K562 (cell line): Measurements from ENCODE around the gene NCOA1. TPM values are rescaled to one million over a fixed set of nuclear protein-coding genes. Genes with fewer than 3 reads are reported as not detected.

ENCODE experiments used
- ATAC-seq: fragments of 200-7000 bp; cut with Tn5 transposase; 3 replicates; pipeline ENCODE4 v1.9.1; 2020; ENCODE audit warnings: moderate library complexity
- BruUV-seq: library from RNA; stranded (reverse); fragments of 400-500 nt; replicated peaks from 2 replicates; lab custom pipeline; 2021; lab: Mats Ljungman, UMichigan
- CTCF ChIA-PET: fragments of 300-600 bp; formaldehyde crosslinking; extraction: SDS; loops from one replicate; lab custom pipeline; 2021; ENCODE audit warnings: low intra/inter-chr PET ratio; lab: Yijun Ruan, JAX
- POLR2A ChIA-PET: fragments of 300-600, 350-650 bp; sonication (Branson Sonifier 250); formaldehyde crosslinking; extraction: SDS; loops from one replicate; lab custom pipeline; 2021; ENCODE audit warnings: antibody characterized with exemption, inconsistent platforms; lab: Yijun Ruan, JAX
- DNase-seq, 4 experiments: peaks; one replicate each; pipeline versions ENCODE4 v3.0.0 to v3.0.0-alpha.2; 2011 to 2018; ENCODE audit warnings: low spot score in 3 of 4, mixed read lengths in 3 of 4; ENCODE audit errors: extremely low read depth in 1 of 4
- FAIRE-seq: peaks from 2 replicates; lab custom pipeline; 2011; peaks lifted over from hg19 to GRCh38; lab: Jason Lieb, UNC
- H2AFZ ChIP-seq: 2 replicates; pipeline ENCODE4 v1.6.0; 2011; ENCODE audit warnings: low read depth, low read length, control low read depth, inconsistent platforms
- H3K27ac ChIP-seq: fragments of 200-600 bp; 3 replicates; pipeline ENCODE4 v1.8.0; 2011; ENCODE audit warnings: low read depth, mild to moderate bottlenecking, control low read depth, inconsistent platforms, low read length, moderate library complexity, mixed read lengths; ENCODE audit errors: extremely low read depth
- H3K27me3 ChIP-seq, 2 experiments: fragments of 300-600 bp in 1 of 2; 2 replicates in 1 of 2; 3 replicates in 1 of 2; pipeline versions ENCODE4 v1.6.0 to v1.8.0; 2011; ENCODE audit warnings: inconsistent platforms in 2 of 2, low read length in 2 of 2, mild to moderate bottlenecking in 1 of 2, mixed read lengths in 1 of 2, moderate library complexity in 1 of 2; ENCODE audit not compliant: control insufficient read depth in 2 of 2, insufficient read depth in 2 of 2
- H3K36me3 ChIP-seq: fragments of 300-600 bp; 3 replicates; pipeline ENCODE4 v1.8.0; 2011; ENCODE audit warnings: mild to moderate bottlenecking, low read length, inconsistent platforms; ENCODE audit not compliant: control insufficient read depth, insufficient read depth
- H3K4me1 ChIP-seq, 2 experiments: fragments of 200-600 bp in 1 of 2; replicated peaks in 1 of 2; 2 replicates in 1 of 2; 3 replicates in 1 of 2; pipeline versions ENCODE4 v1.5.1 to v1.8.0; 2011; ENCODE audit warnings: inconsistent platforms in 2 of 2, low read length in 2 of 2, mild to moderate bottlenecking in 1 of 2, mixed read lengths in 1 of 2, moderate library complexity in 1 of 2; ENCODE audit not compliant: control insufficient read depth in 2 of 2, insufficient read depth in 2 of 2
- H3K4me2 ChIP-seq: 2 replicates; pipeline ENCODE4 v1.6.1; 2011; ENCODE audit warnings: low read length, control low read depth, inconsistent platforms, mixed read lengths; ENCODE audit not compliant: insufficient read depth
- H3K4me3 ChIP-seq: fragments of 200-600 bp; sonication (generic), shearing (Covaris generic); 2 replicates; pipeline ENCODE4 v1.5.1; 2016; ENCODE audit warnings: control low read depth, inconsistent platforms
- H3K79me2 ChIP-seq: fragments of 200-600 bp; 3 replicates; pipeline ENCODE4 v1.8.0; 2011; ENCODE audit warnings: low read length, inconsistent platforms; ENCODE audit not compliant: control insufficient read depth, insufficient read depth
- H3K9ac ChIP-seq, 2 experiments: 2 replicates each; pipeline versions ENCODE4 v1.6.0 to v1.6.1; 2011; ENCODE audit warnings: low read depth in 2 of 2, low read length in 2 of 2, control low read depth in 1 of 2, inconsistent platforms in 1 of 2, mild to moderate bottlenecking in 1 of 2, mixed read lengths in 1 of 2; ENCODE audit not compliant: insufficient read depth in 1 of 2
- H3K9me1 ChIP-seq: one replicate; pipeline ENCODE4 v1.6.0; 2011; ENCODE audit warnings: inconsistent platforms, mild to moderate bottlenecking, low read length, moderate library complexity; ENCODE audit not compliant: control insufficient read depth, insufficient read depth
- H3K9me3 ChIP-seq: replicated peaks from 2 replicates; pipeline ENCODE4 v1.5.1; 2011; ENCODE audit warnings: low read depth, low read length, inconsistent platforms; ENCODE audit not compliant: control insufficient read depth, insufficient read depth
- H4K20me1 ChIP-seq: replicated peaks from 2 replicates; pipeline ENCODE4 v1.6.1; 2011; ENCODE audit warnings: low read length, inconsistent platforms, mixed read lengths; ENCODE audit not compliant: control insufficient read depth, insufficient read depth
- CLOCK ChIP-seq: fragments of 250-450 bp; sonication (Bioruptor Pico); IDR thresholded peaks from 2 replicates; pipeline ENCODE4 v1.4.0; 2020; ENCODE audit warnings: mild to moderate bottlenecking, moderate library complexity, borderline replicate concordance
- ESRRB ChIP-seq: fragments of 250-450 bp; sonication (Bioruptor Pico); IDR thresholded peaks from 2 replicates; pipeline ENCODE4 v1.5.0; 2020; ENCODE audit warnings: mild to moderate bottlenecking, moderate library complexity, borderline replicate concordance
- HNRNPLL ChIP-seq: fragments of 200-400 bp; formaldehyde crosslinking; IDR thresholded peaks from 2 replicates; pipeline ENCODE4 v1.6.1; 2017; ENCODE audit warnings: low read length, low read depth, mild to moderate bottlenecking; ENCODE audit not compliant: poor library complexity, severe bottlenecking
- JUN ChIP-seq, 2 experiments: sonication (generic) in 1 of 2; formaldehyde crosslinking in 1 of 2; IDR thresholded peaks; 2 replicates each; pipeline versions ENCODE4 v1.6.1 to v1.8.0; 2012 to 2022; ENCODE audit warnings: borderline replicate concordance in 2 of 2, mild to moderate bottlenecking in 2 of 2, improper control_type of control experiment in 1 of 2, low read depth in 1 of 2, low read length in 1 of 2, missing genetic modification reagents in 1 of 2
- RFX1 ChIP-seq: fragments of 450-650 bp; IDR thresholded peaks from 2 replicates; pipeline ENCODE4 v1.6.1; 2016; ENCODE audit warnings: mild to moderate bottlenecking, moderate library complexity
- SP2 ChIP-seq: IDR thresholded peaks from 2 replicates; pipeline ENCODE4 v1.6.1; 2011; ENCODE audit warnings: mild to moderate bottlenecking, low read depth, low read length, moderate library complexity; ENCODE audit not compliant: poor library complexity, severe bottlenecking; ENCODE audit errors: extremely low read depth
- TARDBP ChIP-seq: fragments of 450-650 bp; IDR thresholded peaks from 2 replicates; pipeline ENCODE4 v1.6.1; 2016
- YY1 ChIP-seq, 3 experiments: IDR thresholded peaks; 2 replicates each; pipeline ENCODE4 v1.6.1; 2011; ENCODE audit warnings: low read length in 2 of 3, mild to moderate bottlenecking in 2 of 3, moderate library complexity in 2 of 3, borderline replicate concordance in 1 of 3, control low read depth in 1 of 3, low read depth in 1 of 3; ENCODE audit not compliant: insufficient read depth in 3 of 3, insufficient replicate concordance in 2 of 3, control insufficient read depth in 1 of 3, insufficient read length in 1 of 3; ENCODE audit errors: extremely low read depth in 1 of 3
- ZNF143 ChIP-seq: sonication (generic); formaldehyde crosslinking; IDR thresholded peaks from 2 replicates; pipeline ENCODE4 v1.9.0; 2022; ENCODE audit warnings: mild to moderate bottlenecking, missing genetic modification reagents
- WGBS: fragments of 100-300 bp; shearing (Covaris generic); methylation state at CpG from one replicate; pipeline ENCODE4 v1.1.6; 2016; ENCODE audit warnings: low coverage, mixed read lengths; ENCODE audit not compliant: insufficient coverage; ENCODE audit errors: missing lambda C conversion rate; 5-methylcytosine and 5-hydroxymethylcytosine counted together
- in situ Hi-C: fragments of 300-500 bp; cut with MboI; formaldehyde crosslinking; loops from 4 replicates; pipeline ENCODE4 v1.15.0; 2018; ENCODE audit warnings: inconsistent platforms, mixed read lengths
- intact Hi-C: fragments of 100-400 bp; cut with micrococcal nuclease; formaldehyde crosslinking; loops from 2 replicates; pipeline ENCODE4 v1.14.2; 2022
- polyA plus RNA-seq, 8 experiments: library from polyadenylated mRNA; depleted of rRNA in 4 of 8; stranded (reverse) in 5 of 8; unstranded in 3 of 8; fragments of >200 nt; fragmentation: Nextera tagmentation in 2 of 8; fragmentation: Illumina TruSeq in 1 of 8; extraction: Ambion mirVana in 2 of 8; extraction: Trizol in 1 of 8; gene quantifications; 2 replicates each; pipeline versions ENCODE4 v1.2.1 to v1.2.3, GENCODE V29; 2011 to 2014; ENCODE audit warnings: inconsistent platforms in 1 of 8, missing spikeins in 1 of 8
- total RNA-seq, 7 experiments: library from RNA; depleted of rRNA in 6 of 7; stranded (reverse); fragments of >200 nt in 6 of 7; fragmentation: Illumina TruSeq in 2 of 7; extraction: Trizol in 2 of 7; gene quantifications; 2 replicates each; pipeline versions ENCODE4 v1.2.1 to v1.2.3, GENCODE V29; 2011 to 2021; ENCODE audit warnings: low replicate concordance in 1 of 7

The NCOA1 gene
- total and polyA plus RNA-seq, 9 of the 15 experiments (the other 6 are each of a cell fraction or from before 2014, with no cell fraction given), result 4.9 to 25.7 (median 17.0) TPM

GRCh38 chr2:24761866-24762265 lies 270.8 kb downstream of the NCOA1 start (continued):
- no peak for TF ChIP-seq HNRNPLL
- no peak for TF ChIP-seq YY1 (IDR thresholded peaks at IDR 0.05; ENCODE audit: borderline replicate concordance in 1 of 3, control insufficient read depth in 1 of 3, extremely low read depth in 1 of 3, insufficient read depth in 3 of 3, insufficient read length in 1 of 3, insufficient replicate concordance in 2 of 3, low read depth in 1 of 3, low read length in 2 of 3)
- TF ChIP-seq, all 486 proteins: peak for 0

- no TSS peak for BruUV-seq
- H3K4me2 ChIP-seq, result no peak overlapping the region
- peaks cover 35% of the 10 kb centered on the region for H3K36me3 ChIP-seq
- in situ Hi-C loops, result no loop called here
- WGBS, result 72% methylated on average over 2 of the region's 2 CpGs
- no peak overlapping the region for H3K4me3 ChIP-seq
- FAIRE-seq (no peak), ATAC-seq (no peak), DNase-seq (no peak)
- no peak overlapping the region for H3K9ac ChIP-seq
- ChIA-PET POLR2A (no interaction called here), CTCF (no interaction called here)
- H3K79me2 ChIP-seq, result no peaks in the 10 kb centered on the region
- H3K4me1 ChIP-seq, result no peaks in the 10 kb centered on the region
- no peaks in the 10 kb centered on the region for H3K9me3 ChIP-seq
- intact Hi-C loops, result no loop called here
- H3K27ac ChIP-seq, result no peak overlapping the region
- no peak overlapping the region for H2AFZ ChIP-seq
- H3K9me1 ChIP-seq, result no peaks in the 10 kb centered on the region
- TF ChIP-seq JUN (IDR thresholded peaks at IDR 0.05; ENCODE audit: borderline replicate concordance, low read depth, low read length), result no peak
- no peak for TF ChIP-seq JUN (CRISPR knock-in tag; IDR thresholded peaks at IDR 0.05; ENCODE audit: borderline replicate concordance)
- TF ChIP-seq SP2, result no peak
- no peak for TF ChIP-seq TARDBP
- no peak for TF ChIP-seq ZNF143 (CRISPR knock-in tag)
- TF ChIP-seq CLOCK (CRISPR knock-in tag), result no peak
- TF ChIP-seq ESRRB (CRISPR knock-in tag), result no peak
- TF ChIP-seq RFX1, result no peak
- TF ChIP-seq, all 486 proteins: peak for 0
- H4K20me1 ChIP-seq, result no peaks in the 10 kb centered on the region
- H3K27me3 ChIP-seq, result no peaks in the 10 kb centered on the region
Measured at GRCh38 chr2:24762518-24762917, 271.5 kb downstream of the NCOA1 start.
